Activated CD8-positive, alpha-beta memory T cell treated with anti-CD3 and anti-CD28 coated beads, Interleukin-2, amount 50 U/mL, for 48 hours (primary cell): Measurements from ENCODE around the gene POGZ.

Experiments used
- DNase-seq: peaks from one replicate; pipeline ENCODE4 v3.0.0-alpha.2; 2020

POGZ gene, protein sequence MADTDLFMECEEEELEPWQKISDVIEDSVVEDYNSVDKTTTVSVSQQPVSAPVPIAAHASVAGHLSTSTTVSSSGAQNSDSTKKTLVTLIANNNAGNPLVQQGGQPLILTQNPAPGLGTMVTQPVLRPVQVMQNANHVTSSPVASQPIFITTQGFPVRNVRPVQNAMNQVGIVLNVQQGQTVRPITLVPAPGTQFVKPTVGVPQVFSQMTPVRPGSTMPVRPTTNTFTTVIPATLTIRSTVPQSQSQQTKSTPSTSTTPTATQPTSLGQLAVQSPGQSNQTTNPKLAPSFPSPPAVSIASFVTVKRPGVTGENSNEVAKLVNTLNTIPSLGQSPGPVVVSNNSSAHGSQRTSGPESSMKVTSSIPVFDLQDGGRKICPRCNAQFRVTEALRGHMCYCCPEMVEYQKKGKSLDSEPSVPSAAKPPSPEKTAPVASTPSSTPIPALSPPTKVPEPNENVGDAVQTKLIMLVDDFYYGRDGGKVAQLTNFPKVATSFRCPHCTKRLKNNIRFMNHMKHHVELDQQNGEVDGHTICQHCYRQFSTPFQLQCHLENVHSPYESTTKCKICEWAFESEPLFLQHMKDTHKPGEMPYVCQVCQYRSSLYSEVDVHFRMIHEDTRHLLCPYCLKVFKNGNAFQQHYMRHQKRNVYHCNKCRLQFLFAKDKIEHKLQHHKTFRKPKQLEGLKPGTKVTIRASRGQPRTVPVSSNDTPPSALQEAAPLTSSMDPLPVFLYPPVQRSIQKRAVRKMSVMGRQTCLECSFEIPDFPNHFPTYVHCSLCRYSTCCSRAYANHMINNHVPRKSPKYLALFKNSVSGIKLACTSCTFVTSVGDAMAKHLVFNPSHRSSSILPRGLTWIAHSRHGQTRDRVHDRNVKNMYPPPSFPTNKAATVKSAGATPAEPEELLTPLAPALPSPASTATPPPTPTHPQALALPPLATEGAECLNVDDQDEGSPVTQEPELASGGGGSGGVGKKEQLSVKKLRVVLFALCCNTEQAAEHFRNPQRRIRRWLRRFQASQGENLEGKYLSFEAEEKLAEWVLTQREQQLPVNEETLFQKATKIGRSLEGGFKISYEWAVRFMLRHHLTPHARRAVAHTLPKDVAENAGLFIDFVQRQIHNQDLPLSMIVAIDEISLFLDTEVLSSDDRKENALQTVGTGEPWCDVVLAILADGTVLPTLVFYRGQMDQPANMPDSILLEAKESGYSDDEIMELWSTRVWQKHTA (N-terminal part only)

DNA sequence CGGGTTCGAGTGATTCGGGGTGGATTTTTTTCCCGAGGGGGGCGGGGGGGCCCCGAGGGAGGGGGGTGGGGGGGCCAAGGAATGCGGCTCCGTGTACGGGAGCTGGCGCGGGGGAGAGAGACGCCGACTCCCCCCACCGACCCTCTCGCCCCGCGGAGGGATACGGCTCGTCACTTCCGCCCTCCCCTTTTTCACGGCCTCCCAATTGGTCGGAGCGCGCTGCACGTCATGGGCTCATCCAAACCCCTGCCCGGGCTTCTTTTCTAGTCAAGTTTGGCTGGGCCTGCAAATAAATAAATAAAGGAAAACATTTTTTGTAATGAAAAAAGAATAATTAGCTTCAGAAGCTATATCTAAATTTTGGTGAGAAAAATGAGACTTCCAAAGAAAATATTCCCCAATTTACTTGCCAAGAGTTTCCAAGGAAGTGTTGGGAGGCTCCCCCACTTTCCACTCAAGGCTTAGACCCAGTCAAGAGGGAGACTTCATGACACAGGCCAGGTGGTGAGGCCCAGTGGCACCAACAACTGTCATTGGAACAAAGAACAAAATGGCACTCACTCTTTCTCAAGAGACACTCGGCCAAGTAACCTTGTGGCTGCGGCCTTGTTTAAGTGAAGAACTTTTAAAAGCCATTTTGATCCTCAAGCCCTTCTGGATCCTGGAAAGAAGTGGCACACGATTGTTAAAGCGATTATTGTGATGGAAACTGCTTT, at the start of gene POGZ:
POGZ (minus strand) TSS at position 164 of the 716 bp plus-strand sequence. CDS start 17,290 bp downstream, outside the sequence.
- peak; percentile 96 for DNase-seq

DNA sequence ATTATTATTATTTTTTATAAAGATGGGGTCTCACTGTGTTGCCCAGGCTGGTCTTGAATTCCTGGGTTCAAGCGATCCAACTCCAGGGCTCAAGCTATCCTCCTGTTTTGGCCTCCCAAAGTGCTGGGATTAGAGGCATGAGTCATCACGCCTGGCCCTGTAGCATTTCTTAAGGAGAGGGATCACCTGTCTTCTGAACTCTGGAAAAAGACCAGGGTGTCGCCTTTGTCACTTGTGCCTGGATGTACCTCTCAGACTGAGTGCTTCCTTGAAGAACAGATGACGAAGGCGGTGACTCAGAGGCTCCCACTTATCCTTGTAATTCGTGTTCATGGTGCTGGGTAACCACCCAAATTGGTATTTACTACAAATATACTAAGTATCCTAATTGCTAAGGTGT, 49.5 kb upstream of the POGZ start:
- DNase-seq = no peak

DNA sequence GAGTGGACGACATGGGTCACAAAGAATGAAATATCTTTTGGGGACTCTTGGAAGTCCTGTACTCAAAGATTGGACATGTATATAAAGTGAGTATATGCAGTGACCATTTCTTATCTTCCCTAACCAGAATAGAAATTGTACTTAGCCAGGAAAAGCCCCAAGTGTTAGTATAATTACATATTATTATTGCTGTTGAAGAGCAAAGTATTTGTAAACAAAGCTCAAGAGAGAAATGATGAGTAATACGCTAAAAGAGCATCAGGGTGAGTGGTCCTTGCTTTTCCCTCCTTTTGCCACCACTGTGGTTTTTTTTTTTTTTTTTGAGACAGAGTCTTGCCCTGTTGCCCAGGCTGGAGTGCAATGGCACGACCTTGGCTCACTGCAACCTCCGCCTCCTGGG, 45.5 kb upstream of the POGZ start:
- DNase-seq = no peak

DNA sequence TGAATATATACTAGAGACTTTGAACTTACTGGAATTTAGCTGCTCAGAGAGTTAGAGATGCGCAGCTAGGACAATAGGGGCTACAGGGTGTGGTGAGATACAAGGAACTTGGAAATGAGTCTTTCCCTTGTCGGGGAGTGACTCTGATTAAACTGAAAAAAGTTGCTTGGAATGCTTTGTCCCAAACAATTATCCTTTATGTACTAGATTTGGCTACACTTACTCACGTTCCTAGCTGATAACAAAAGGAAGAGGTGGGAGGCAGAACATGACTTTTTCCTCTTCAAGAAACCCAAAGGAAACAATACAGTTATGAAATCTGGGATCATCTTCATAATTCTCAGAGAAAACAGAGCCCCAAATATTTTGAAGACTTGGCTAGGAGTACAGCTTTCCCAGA, 45.0 kb upstream of the POGZ start:
- DNase-seq = no peak

DNA sequence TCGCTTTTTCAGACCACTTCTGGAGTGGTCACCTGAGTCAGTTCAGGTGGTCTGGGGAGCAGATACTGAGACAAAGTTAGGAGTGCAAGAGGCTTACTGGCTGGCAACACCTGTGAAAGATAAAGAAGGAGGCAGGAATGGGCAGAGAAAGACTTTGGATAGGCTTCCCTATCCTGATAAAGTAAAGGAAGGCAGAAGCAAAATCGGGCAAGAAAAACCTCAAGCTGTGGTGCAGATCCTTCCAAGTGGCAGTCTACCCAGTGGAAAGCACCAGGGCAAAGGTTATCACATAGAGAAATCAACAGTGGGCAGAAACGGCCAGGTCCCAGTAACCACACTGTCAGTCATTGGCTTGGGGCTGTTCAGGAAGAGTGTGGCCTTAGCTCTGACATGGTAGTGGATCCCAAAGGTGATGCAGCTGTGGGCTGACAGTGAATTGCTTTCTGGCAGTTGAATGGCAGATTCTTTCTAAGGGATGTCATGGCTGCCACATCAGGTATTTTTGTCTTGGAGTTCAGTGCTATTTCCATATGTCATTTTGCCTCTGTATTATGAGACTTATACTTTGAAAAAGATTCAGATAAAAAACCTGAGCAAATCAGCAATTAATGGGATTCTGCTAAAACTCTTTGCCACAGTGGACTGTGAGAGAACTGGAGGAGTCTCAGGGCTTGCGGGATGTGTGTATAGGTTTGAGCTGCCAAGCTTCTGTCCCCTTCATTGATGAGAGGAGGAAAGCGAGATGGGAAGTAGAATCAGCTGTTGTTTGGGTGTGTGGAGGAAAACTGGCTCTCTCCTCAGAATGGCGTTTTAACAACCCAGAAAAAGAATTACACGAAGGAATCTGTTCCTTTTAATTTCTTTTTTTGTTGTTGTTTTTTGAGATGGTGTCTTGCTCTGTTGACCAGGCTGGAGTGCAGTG, 43.8 kb upstream of the POGZ start:
- DNase-seq = no peak

DNA sequence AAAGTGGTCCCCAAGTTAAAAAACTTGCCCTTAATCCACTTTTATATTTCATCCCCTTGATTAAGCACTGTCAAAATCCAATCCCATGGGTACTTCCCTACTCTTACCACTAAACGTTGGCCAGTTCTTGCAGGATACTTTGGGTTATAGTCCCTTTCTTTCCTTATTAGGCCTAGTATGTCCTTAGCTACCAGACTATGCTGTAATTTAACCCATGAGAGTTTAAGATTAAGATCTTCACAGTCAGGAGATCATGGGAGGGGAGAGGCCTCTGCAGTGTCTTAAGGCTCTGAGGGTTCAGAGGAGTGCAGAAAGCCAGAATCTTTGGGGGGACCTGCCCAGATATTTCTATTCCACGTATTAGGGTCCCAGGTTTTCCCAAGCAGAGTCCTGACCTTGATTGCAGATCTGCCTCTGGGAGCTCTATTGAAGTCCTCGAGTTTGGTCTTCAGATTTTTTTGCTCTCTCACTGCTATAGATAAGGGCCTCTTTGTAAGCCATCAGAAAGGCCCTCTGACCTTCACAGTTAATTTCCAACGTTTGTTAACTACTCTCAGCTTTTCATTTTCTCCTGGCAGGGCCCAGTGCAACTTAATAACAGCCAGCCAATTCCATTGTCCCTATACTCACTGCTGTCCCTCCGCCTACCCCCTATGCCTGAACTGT, 42.9 kb upstream of the POGZ start:
- no peak for DNase-seq

DNA sequence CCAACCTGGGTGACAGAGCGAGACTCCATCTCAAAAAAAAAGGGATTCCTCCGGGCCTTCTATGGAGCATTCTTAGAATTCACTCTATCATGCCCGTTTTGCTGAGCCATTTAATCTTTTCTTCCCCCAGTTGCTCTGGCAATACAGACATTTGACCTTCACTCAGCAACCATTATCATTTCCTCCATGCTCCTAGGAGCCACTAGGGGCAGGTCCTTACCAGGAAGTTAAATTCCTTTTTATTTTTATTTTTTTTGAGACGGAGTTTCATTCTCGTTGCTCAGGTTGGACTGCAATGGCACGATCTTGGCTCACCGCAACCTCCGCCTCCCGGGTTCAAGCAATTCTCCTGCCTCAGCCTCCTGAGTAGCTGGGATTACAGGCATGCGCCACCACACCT, 42.2 kb upstream of the POGZ start:
- DNase-seq = no peak

DNA sequence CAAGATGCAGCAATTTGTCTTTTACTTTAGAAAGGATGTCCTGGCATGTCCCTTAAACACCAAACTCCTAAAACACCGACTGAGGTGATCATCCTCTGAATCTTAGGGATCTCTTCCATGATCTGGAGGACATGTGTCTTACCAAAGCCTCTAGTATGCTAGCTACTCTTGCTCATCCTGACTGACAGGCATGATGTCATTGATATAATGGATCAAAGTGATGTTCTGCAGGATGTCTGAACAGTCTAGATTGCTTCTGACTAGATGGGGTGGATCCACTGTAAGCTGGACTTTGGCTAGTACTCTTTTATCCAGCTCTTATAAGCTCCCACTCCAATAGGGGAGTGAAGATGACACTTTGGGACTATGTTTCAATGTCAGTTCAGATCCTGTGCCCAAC, 40.6 kb upstream of the POGZ start:
- DNase-seq = no peak

DNA sequence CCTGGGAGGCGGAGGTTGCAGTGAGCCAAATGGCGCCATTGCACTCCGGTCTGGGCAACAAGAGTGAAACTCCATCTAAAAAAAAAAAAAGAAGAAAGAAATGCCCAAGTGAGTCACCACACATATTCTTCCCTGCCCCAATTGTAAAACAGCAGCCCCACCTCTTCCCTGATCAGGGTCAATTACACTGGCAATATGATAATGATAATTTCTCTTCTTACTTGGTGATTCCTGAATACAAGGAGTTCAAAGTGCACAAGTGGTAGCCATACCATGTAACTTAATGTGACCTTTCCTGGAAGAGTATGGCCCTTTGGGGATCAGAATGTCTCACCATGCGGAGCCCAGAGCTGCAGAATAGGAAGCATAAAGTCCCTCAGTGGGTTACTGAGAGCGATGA, 40.1 kb upstream of the POGZ start:
- DNase-seq = no peak

DNA sequence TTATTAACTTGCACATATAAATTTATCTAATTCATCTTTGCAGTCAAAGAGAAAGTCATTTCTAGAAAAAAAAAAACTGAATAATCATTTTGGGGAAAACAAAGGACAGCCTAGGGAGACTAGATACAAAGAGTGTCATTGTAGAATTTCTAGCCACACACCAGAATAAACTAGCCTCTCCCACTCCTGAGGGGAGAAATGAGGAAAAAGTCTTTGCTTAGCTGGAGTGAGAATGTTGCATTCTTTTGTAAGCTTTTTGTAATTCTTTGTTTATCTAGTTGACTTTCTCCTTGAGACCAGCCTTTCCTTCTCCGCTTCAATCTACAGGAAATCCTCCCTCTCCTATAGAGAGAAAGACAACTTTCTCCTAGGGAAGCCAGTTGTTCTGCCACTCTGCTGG, 36.0 kb upstream of the POGZ start:
- no peak for DNase-seq

DNA sequence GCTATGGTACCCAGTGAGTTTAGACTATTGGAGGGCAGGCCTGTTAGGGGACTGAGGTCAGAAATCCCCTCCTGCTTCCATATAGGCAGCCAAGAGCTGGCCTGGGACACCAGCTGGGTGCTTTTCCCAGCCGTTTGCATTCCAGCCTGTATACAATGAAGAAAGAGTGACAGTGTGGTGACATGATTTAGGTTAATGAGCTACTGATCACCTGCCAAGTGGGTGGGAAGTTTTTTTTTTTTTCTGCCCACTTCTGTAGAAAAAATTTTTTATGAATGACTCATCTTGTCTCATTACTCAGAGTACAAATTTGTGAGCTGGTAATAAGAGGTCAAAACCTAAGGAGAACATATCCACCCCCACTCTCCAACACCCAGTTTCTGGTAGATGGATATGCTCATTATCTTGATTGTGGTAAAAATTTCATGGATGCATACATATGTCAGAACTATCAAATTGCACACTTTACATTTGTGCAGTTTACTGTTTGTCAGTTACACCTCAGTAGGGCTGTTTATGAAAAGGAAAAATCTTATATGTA, 35.5 kb upstream of the POGZ start:
- DNase-seq = no peak

DNA sequence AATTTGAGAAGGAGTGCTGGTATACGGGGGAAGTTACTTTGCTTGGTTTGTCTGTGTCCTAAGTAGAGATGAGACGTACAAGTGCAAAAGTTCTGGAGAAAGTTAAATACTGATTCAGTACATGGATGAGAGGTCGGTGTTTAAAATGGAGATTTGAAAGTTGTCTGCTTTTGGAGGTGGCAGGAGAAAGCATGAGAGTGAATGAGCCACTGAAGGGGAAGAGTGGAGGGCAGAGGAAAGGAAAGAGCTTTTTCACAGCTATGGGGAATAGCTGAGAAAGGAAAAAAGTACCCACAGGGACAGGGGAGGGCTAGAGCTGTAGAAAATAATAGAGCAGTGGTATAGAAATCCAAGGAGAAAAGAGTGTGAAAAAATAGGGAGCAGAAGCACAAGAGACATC, 33.7 kb upstream of the POGZ start:
- DNase-seq = no peak

DNA sequence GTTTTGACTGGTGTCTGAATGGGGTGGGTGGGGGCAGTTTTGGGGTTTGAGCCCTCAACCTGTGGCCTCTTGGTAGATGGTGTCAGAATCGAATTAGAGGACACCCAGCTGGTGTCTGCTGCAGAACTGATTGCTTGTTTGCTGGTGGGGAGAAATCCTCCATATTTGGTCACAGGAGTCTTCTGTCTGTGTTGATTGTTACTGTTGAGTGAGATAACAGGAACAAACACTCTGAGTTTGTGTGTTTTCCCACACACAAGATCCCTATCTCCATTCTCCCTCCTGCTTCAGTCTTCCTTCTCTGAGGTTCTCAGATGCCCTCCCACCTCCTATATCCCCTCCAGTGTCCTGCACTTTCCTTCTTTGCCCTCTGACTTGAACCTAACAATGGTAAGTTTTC, 32.8 kb upstream of the POGZ start:
- no peak for DNase-seq

DNA sequence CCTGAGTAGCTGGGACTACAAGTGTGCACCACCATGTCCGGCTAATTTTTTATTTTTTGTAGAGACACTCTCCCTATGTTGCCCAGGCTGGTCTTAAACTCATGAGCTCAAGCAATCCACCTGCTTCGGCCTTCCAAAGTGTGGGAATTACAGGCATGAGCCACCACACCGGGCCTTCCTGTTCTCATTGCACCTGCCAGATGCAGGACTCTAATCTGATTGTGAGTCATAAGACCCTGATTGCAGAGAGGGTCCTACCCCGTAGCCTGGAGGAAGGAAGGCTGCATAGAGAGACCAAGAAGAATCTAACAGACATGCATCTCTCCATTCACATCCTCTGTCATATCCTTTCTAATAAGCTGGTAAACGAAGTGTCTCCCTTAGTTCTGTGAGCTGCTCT, 32.3 kb upstream of the POGZ start:
- DNase-seq = no peak

DNA sequence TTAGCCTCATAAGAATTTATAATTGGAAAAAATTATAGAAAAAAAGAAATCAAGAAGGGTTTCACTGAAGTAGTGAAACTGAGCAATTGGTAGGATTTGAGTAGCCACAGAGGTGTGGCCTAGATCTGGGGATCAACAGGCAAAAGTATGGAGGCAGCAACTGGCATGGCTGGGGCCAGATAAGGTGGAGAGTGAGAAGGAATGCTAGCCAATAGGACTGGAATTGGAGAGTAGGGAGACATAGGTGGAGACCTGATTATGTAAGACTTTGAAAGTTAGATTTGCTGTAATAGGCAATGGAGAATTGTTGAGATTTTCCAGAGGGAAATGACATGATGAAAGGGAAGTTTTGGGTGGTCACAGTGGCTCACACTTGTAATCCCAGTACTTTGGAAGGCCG, 27.3 kb upstream of the POGZ start:
- no peak for DNase-seq

DNA sequence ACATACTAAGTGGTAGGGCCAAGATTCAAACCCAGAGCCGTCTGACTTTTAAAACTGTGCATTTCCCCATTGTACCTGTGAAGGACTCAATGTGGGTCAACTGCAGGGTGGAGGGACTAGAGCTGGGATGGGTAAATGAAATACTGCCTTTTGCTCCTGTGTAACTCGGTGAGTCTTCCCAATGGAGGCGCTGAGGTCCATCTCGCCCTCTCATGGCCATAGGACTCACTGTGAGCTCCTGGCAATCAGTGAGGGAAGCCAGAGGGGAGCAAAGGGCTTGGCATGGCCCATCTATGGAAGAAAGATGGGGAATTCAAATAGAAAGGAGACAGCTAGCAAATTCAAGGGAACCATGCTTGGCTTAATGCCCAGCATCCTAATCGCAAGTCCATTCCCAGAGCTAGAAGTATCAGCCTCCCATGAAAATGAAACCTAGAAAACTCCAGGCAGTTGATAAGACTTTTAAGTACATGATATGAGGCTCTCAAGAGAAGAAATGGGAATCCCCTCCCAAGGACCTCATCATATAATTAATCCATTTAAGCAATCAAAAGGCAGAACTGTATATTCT, 26.5 kb upstream of the POGZ start:
- no peak for DNase-seq

DNA sequence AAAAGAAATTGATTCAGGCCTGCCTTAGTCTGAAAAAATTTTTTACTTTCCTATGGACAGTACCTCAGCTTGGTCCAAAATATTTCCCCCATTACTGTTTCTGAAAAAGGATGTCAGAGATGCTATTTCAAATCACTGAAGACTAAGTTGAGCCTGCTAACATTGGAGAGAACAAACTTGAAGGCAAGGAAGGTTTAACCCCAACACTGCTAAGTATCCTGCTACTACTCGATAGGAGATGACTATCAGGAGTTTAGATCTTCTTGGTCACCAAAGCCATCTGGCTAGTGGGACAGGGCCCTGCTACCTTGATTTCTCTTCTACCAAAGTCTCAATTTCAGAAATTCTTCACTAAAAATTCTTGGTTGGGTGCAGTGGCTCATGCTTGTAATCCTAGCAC, 22.7 kb upstream of the POGZ start:
- no peak for DNase-seq

DNA sequence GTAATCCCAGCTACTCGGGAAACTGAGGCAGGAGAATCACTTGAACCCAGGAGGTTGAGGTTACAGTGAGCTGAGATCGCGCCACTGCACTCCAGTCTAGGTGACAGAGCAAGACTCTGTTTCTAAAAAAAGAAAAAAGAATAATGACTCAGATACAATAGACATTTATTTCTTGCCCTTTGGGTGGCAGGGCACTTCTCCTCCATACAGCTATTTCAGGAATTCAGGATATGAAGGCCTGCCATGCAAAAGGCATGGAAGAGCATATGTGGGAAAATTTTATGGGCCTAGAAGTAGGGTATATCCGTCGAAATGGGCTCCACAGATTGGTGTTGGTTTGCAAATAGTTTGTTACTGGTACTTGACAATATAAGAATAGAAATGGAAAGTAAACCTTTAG, 20.2 kb upstream of the POGZ start:
- no peak for DNase-seq

DNA sequence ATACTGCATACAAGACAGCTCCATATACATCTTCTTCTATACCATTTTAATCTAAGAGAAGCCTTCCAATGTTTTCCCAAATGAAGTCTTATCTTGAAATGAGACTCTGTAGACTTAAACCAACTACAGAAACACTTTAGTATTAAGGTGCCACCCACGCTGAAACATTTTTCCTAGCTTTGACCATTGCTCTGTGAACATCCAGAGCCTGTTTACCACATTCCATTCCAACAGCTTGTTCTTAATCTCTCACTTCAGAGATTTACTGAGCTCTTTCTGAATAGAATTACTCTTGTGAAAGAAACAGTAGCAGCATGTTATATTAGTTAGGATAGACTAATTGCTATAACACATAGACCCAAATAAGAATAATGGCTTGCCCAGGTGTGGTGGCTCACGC, 19.6 kb upstream of the POGZ start:
- DNase-seq = no peak

DNA sequence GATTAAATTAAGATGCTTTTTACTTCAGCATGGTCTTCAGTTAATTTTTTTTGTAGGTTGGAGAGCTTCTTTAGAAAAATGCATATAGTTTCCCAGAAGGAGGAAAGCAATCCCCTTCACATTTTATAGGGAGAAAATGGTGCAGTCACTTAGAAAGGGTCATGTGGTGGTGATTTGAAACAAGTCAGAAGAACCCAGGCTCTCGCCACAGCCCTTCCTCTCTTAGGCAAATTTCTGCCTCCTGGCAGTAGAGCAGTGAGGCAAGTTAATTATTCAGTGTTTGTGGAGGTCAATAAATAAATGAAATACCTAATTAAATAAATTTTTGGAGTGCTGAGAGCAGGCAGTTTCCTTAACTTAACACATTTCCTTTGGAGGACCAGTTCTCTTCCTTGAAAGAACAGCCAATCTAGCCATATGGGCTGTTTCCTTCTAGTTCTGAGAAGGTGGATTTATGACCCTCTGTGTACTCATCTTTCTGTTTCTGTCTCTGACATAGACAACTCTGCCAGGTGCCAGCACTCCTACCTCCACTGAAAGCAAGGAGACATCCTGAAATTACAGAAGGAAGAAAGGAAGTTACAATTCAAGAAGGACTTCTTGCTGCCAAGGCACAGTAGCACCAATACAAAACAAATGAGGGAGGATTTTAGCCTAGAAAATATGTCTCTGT, 19.0 kb upstream of the POGZ start:
- no peak for DNase-seq
